SU-DHL-6 (cell line): Measurements from ENCODE around the gene TBL1X.

Experiments used
- CTCF ChIP-seq: fragments of 200-600 bp; sonication (generic); IDR thresholded peaks from one replicate; pipeline ENCODE4 v1.5.1; 2017; ENCODE audit warnings: antibody characterized with exemption, mild to moderate bottlenecking, low read length, moderate library complexity; ENCODE audit not compliant: insufficient read depth, poor library complexity, severe bottlenecking
- EZH2phosphoT487 ChIP-seq: fragments of 200-600 bp; sonication (generic), shearing (Covaris generic); conservative IDR thresholded peaks from 2 replicates; pipeline ENCODE4 v1.6.1; 2018; ENCODE audit warnings: mild to moderate bottlenecking, antibody characterized with exemption, low read length, moderate library complexity, mixed read lengths

GRCh38 chrX:9682861-9683260 lies 218.0 kb downstream of the TBL1X start:
- TF ChIP-seq CTCF (no peak), EZH2phosphoT487 (no peak)
